Ascending aorta (tissue), 2 donors: ENCODE data around the gene NUBPL. TPM values are rescaled to one million over a fixed set of nuclear protein-coding genes. Genes with fewer than 3 reads are reported as not detected.

Experiments used
- DNase-seq, 2 donors: peaks; one replicate each; pipeline ENCODE4 v3.0.0-alpha.2; 2019; ENCODE audit warnings: low spot score in 2 of 2
- H3K27ac ChIP-seq, 2 donors: fragments of 200-600 bp; sonication (generic); one replicate each; pipeline ENCODE4 v1.5.1; 2016 to 2017; ENCODE audit warnings: mild to moderate bottlenecking in 1 of 2
- H3K27me3 ChIP-seq: fragments of 200-600 bp; sonication (generic); one replicate; pipeline ENCODE4 v1.5.1; 2017
- H3K36me3 ChIP-seq, 2 donors: fragments of 200-600 bp; sonication (generic); one replicate each; pipeline ENCODE4 v1.5.1; 2016
- H3K4me1 ChIP-seq, 2 donors: fragments of 200-600 bp; sonication (generic); one replicate each; pipeline ENCODE4 v1.5.1; 2016 to 2017; ENCODE audit warnings: mild to moderate bottlenecking in 1 of 2
- H3K4me3 ChIP-seq, 2 donors: fragments of 200-600 bp; sonication (generic); one replicate each; pipeline ENCODE4 v1.5.1; 2016 to 2017; ENCODE audit warnings: mild to moderate bottlenecking in 1 of 2
- H3K9me3 ChIP-seq, 2 donors: fragments of 200-600 bp; sonication (generic); one replicate each; pipeline ENCODE4 v1.5.1; 2016
- intact Hi-C: fragments of 100-400 bp; cut with DNase I; formaldehyde crosslinking; loops from one replicate; pipeline ENCODE4 v1.15.1; 2023
- total RNA-seq: library from RNA; depleted of rRNA; stranded (reverse); fragments of >200 nt; gene quantifications from one replicate; pipeline ENCODE4 v1.1.0, GENCODE V29; 2016
- TF ChIP-seq, protein P1 (sequence below), 3 experiments: fragments of 200-600 bp in 2 of 3; fragments of 450-650 bp in 1 of 3; sonication (generic) in 2 of 3; IDR thresholded peaks; one replicate each; pipeline ENCODE4 v1.5.1; 2016 to 2019; ENCODE audit warnings: antibody characterized with exemption in 3 of 3, mild to moderate bottlenecking in 1 of 3, moderate library complexity in 1 of 3

Gene NUBPL
- total RNA-seq, 1 donor from 2014 or later, result 1.7 TPM

DNA sequence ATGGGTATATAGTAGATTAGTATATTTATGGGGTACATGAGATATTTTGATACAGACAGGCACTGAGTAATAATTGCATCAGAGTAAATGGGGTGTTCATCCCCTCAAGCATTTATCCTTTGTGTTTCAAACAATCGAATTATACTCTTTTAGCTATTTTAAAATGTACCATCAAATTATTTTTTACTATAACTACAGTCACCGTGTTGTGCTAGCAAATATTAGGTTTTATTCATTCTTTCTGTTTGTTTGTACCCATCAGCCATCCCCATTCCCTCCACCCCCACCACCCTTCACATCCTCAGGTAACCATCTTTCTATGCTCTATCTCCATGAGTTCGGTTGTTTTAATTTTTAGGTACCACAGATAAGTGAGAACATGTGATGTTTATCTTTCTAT is 115.8 kb downstream of the NUBPL start:
- TF ChIP-seq, protein P1, sequence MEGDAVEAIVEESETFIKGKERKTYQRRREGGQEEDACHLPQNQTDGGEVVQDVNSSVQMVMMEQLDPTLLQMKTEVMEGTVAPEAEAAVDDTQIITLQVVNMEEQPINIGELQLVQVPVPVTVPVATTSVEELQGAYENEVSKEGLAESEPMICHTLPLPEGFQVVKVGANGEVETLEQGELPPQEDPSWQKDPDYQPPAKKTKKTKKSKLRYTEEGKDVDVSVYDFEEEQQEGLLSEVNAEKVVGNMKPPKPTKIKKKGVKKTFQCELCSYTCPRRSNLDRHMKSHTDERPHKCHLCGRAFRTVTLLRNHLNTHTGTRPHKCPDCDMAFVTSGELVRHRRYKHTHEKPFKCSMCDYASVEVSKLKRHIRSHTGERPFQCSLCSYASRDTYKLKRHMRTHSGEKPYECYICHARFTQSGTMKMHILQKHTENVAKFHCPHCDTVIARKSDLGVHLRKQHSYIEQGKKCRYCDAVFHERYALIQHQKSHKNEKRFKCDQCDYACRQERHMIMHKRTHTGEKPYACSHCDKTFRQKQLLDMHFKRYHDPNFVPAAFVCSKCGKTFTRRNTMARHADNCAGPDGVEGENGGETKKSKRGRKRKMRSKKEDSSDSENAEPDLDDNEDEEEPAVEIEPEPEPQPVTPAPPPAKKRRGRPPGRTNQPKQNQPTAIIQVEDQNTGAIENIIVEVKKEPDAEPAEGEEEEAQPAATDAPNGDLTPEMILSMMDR (IDR thresholded peaks at IDR 0.05), result no peak
- no peak overlapping the region for H3K27ac ChIP-seq
- H3K4me3 ChIP-seq, result no peak overlapping the region
- peaks cover 0 to 5% of the 10 kb centered on the region in 2 donors for H3K36me3 ChIP-seq
- no peaks in the 10 kb centered on the region for H3K27me3 ChIP-seq
- intact Hi-C loops, result no loop called here
- no peaks in the 10 kb centered on the region for H3K4me1 ChIP-seq
- DNase-seq, result no peak
- no peaks in the 10 kb centered on the region for H3K9me3 ChIP-seq

DNA sequence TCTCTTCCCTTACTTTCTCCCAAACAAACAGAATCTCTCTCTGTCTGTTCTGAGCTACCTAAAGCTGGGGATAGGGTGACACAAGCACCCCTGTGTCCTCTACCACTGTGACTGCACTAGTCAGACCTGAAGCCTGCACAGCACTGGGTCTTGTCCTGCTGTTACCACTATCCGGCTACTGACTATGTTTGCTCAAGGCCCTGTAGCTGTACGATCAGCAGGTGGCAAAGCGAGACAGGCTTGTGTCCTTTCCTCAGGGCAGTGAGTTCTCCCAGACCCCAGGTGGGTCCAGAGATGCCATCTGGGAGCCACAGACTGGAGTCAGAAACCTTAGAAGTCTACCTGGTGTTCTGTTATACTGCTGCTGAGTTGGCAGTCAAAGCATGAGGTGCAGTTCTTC is 116.4 kb downstream of the NUBPL start:
- H3K9me3 ChIP-seq, result no peaks in the 10 kb centered on the region
- no peak for DNase-seq
- H3K4me3 ChIP-seq, result no peak overlapping the region
- H3K4me1 ChIP-seq, result no peaks in the 10 kb centered on the region
- intact Hi-C loops, result no loop called here
- peaks cover 0 to 5% of the 10 kb centered on the region in 2 donors for H3K36me3 ChIP-seq
- H3K27ac ChIP-seq, result no peak overlapping the region
- no peaks in the 10 kb centered on the region for H3K27me3 ChIP-seq
- TF ChIP-seq, protein P1 (IDR thresholded peaks at IDR 0.05), result no peak

DNA sequence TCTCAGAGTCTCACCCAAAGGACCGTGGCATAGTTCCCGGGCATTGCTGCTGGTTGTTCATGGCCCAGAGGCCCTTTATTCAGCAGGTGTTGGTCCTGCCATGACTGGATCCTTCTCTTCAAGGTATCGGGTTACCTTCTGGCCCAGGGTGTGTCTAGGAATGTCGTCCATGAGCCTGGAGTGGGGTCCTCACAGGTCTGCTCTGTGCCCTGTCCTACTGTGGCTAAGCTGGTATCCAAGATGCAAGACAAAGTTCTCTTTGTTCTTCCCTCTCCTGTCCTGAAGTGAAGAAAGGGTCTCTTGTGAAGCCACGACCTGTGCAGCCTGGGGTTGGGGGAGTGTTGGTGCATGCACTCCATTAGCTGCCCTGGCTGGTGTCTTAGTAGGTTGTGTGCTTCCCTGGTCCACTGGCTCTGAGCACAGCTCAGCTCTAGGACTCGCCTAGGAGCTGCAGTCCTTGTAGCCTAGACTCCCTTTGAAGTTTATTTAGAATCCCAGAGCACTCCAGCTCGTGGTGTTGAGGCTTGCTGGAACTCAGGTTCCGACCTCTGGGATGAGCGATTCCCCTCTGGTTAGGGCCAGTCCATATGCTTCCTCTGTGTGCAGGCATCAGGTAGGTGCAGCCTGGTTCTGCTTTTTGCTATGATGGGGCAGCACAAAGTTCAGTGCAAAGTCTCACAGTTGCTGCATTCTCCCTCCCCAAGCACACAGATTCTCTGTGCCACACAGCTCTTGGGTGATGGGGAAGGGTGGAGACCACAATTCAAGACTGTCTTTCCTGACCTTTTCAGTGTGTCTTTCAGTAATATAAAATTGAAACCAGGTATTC is 117.4 kb downstream of the NUBPL start:
- intact Hi-C loops, result no loop called here
- Histone ChIP-seq H3K9me3 (no peaks in the 10 kb centered on the region), H3K27ac (no peak overlapping the region), H3K4me3 (no peak overlapping the region), H3K4me1 (no peaks in the 10 kb centered on the region), H3K27me3 (no peaks in the 10 kb centered on the region), H3K36me3 (peaks cover 0 to 5% of the 10 kb centered on the region in 2 donors)
- DNase-seq, result no peak
- TF ChIP-seq, protein P1 (IDR thresholded peaks at IDR 0.05), result no peak

DNA sequence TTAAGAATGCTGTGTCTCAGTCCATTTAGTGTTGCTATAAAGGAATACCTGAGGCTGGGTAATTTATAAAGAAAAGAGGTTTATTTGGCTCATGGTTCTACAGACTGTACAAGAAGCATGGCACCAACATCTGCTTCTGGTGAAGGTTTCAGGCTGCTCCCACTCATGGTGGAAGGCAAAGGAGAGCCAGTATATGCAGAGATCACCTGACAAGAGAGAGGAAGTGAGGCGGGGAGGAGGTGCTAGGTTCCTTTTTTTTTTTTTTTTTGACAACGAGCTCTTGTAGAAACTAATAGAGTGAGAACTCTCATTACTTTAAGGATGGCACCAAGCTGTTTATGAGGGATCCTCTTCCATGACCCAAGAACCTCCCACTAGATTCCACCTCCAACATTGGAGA is 121.6 kb downstream of the NUBPL start:
- Histone ChIP-seq H3K27ac (no peak overlapping the region), H3K4me1 (no peaks in the 10 kb centered on the region), H3K4me3 (no peak overlapping the region), H3K27me3 (no peaks in the 10 kb centered on the region), H3K9me3 (no peaks in the 10 kb centered on the region), H3K36me3 (peaks cover 0 to 5% of the 10 kb centered on the region in 2 donors)
- DNase-seq, result no peak
- intact Hi-C loops, result no loop called here
- TF ChIP-seq, protein P1 (IDR thresholded peaks at IDR 0.05), result no peak

DNA sequence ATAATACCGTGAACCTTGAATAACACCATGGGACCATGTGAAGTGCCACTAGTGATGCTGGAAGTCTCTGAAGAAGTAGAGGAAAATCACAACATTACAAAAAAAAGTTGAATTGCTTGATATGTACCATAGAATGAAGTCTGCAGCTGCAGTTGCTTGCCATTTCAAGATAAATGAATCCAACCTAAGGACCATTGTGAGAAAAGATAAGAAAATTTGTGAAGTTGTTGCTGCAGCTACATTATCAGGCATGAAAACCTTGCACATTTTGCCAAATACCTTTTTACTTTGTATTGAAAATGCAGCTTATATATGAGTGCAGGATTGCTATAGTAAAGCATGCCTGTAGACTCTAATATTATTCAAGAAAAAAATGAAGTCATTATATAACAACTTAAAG is 126.5 kb downstream of the NUBPL start:
- Histone ChIP-seq H3K27ac (no peak overlapping the region), H3K4me1 (peaks cover 0 to 2% of the 10 kb centered on the region in 2 donors), H3K36me3 (no peaks in the 10 kb centered on the region), H3K27me3 (no peaks in the 10 kb centered on the region), H3K9me3 (no peaks in the 10 kb centered on the region), H3K4me3 (no peak overlapping the region)
- DNase-seq, result no peak
- TF ChIP-seq, protein P1 (IDR thresholded peaks at IDR 0.05), result no peak
- intact Hi-C loops, result no loop called here
